Vein endothelial cell (primary cell): ENCODE results near the gene TMEM209. TPM values are rescaled to one million over a fixed set of nuclear protein-coding genes. Genes with fewer than 3 reads are reported as not detected.

Experiments
- total RNA-seq: library from RNA; depleted of rRNA; stranded (reverse); fragments of >200 nt; gene quantifications from 2 replicates; pipeline ENCODE4 v1.2.3, GENCODE V29; 2012

Gene TMEM209
- total RNA-seq, result 14.7 and 17.6 TPM in 2 replicates

GRCh38 chr7:130205084-130205947 is at the start of gene TMEM209:
Gene TMEM209 (minus strand): TSS chr7:130205406. CDS start chr7:130205375, 31 bp downstream.

GRCh38 chr7:130207642-130208041 is 2.4 kb upstream of the TMEM209 start, which contains the start of gene SSMEM1:
Gene SSMEM1 (plus strand): TSS chr7:130207860. CDS start chr7:130207911, 51 bp downstream.

Other genes starting within 250 kb of the TMEM209 start
- 20.3 and 21.9 TPM in 2 replicates for gene ZC3HC1, start 154.0 kb downstream of the TMEM209 start, total RNA-seq
- 25.8 and 30.3 TPM in 2 replicates for gene KLHDC10, start 134.9 kb downstream of the TMEM209 start, total RNA-seq
- gene SSMEM1, start 2.5 kb upstream of the TMEM209 start, total RNA-seq, result not detected in 2 replicates
- gene CPA2, start 61.5 kb upstream of the TMEM209 start, total RNA-seq, result not detected in 2 replicates
- 0.29 and 0.65 TPM in 2 replicates for gene CPA4, start 87.8 kb upstream of the TMEM209 start, total RNA-seq
- gene CPA5, start 139.4 kb upstream of the TMEM209 start, total RNA-seq, result not detected in 2 replicates
- not detected in 2 replicates for gene CPA1, start 175.1 kb upstream of the TMEM209 start, total RNA-seq
- gene CEP41, start 235.6 kb upstream of the TMEM209 start, total RNA-seq, result 12.7 and 14.4 TPM in 2 replicates